DMS 273 (cell line): ENCODE results near the gene TPST1.

Experiments
- DNase-seq: peaks from one replicate; lab custom pipeline; 2025; ENCODE audit not compliant: unreplicated experiment; lab: John Stamatoyannopoulos, UW

The TPST1 gene

GRCh38 chr7:66237906-66238772, 33.0 kb downstream of the TPST1 start:
- DNase-seq, result no peak

- no peak for DNase-seq
Measured at GRCh38 chr7:66238773-66239466, 33.8 kb downstream of the TPST1 start.

- no peak for DNase-seq
Measured at GRCh38 chr7:66239467-66239856, 34.3 kb downstream of the TPST1 start.

GRCh38 chr7:66245008-66245407, 39.9 kb downstream of the TPST1 start:
- no peak for DNase-seq

- no peak for DNase-seq
Measured at GRCh38 chr7:66246554-66247171, 41.5 kb downstream of the TPST1 start.

GRCh38 chr7:66247380-66248078, 42.4 kb downstream of the TPST1 start:
- DNase-seq, result no peak

- no peak for DNase-seq
Measured at GRCh38 chr7:66250711-66251110, 45.6 kb downstream of the TPST1 start.

GRCh38 chr7:66255534-66256100, 50.5 kb downstream of the TPST1 start:
- DNase-seq, result no peak

GRCh38 chr7:66256281-66256680, 51.1 kb downstream of the TPST1 start:
- DNase-seq, result no peak

GRCh38 chr7:66257481-66257880, 52.3 kb downstream of the TPST1 start:
- no peak for DNase-seq

GRCh38 chr7:66258409-66258808, 53.3 kb downstream of the TPST1 start:
- DNase-seq, result no peak

GRCh38 chr7:66261941-66262340, 56.8 kb downstream of the TPST1 start:
- DNase-seq, result no peak

GRCh38 chr7:66263936-66264335, 58.8 kb downstream of the TPST1 start:
- DNase-seq, result no peak

- DNase-seq, result peak; percentile 59
Measured at GRCh38 chr7:66265566-66265965, 60.4 kb downstream of the TPST1 start.

- DNase-seq, result no peak
Measured at GRCh38 chr7:66267249-66267648, 62.1 kb downstream of the TPST1 start.

- DNase-seq, result no peak
Measured at GRCh38 chr7:66269978-66270377, 64.8 kb downstream of the TPST1 start.

GRCh38 chr7:66272321-66272720, 67.2 kb downstream of the TPST1 start:
- DNase-seq, result no peak

- no peak for DNase-seq
Measured at GRCh38 chr7:66276363-66276762, 71.2 kb downstream of the TPST1 start.

GRCh38 chr7:66277492-66277891, 72.4 kb downstream of the TPST1 start:
- no peak for DNase-seq

GRCh38 chr7:66279912-66280311, 74.8 kb downstream of the TPST1 start:
- no peak for DNase-seq
